GM12892 (cell line): Measurements from ENCODE around the gene ARHGAP24.

ENCODE experiments used
- DNase-seq: peaks from one replicate; pipeline ENCODE4 v3.0.0; 2011; ENCODE audit not compliant: insufficient read length
- FAIRE-seq: peaks from 2 replicates; lab custom pipeline; 2011; peaks lifted over from hg19 to GRCh38; lab: Jason Lieb, UNC
- POLR2A ChIP-seq: IDR thresholded peaks from 2 replicates; pipeline ENCODE4 v1.6.1; 2011; ENCODE audit warnings: low read depth, low read length, control low read depth
- POLR2AphosphoS5 ChIP-seq: IDR thresholded peaks from 2 replicates; pipeline ENCODE4 v1.6.1; 2011; ENCODE audit warnings: low read depth, low read length, control low read depth
- TAF1 ChIP-seq: IDR thresholded peaks from 2 replicates; pipeline ENCODE4 v1.6.1; 2011; ENCODE audit warnings: low read depth, mild to moderate bottlenecking, control low read depth, low read length, borderline replicate concordance

ARHGAP24 gene

DNA sequence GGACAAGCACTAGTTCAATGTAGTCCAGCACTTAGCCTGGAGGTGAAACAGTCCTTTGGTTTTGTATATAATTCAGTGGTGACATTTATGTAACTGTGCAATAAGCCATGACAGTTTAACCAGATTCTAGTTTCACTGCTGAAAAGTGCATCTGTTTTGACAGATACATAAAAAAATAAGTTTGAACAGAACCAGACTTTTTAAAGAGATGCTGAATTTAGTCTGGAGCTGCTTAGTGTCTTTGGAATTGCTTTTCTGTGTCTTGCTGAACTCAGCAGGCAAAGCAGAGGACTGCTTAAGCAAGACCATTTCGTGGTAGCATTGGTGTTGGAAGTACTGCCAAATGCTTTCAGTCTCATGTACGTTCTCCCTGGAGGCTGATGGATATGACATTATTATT, 491.4 kb downstream of the ARHGAP24 start:
- no peak for DNase-seq
- TF ChIP-seq POLR2A = no peak
- TF ChIP-seq TAF1 = no peak
- no peak for TF ChIP-seq POLR2AphosphoS5
- no peak for FAIRE-seq

DNA sequence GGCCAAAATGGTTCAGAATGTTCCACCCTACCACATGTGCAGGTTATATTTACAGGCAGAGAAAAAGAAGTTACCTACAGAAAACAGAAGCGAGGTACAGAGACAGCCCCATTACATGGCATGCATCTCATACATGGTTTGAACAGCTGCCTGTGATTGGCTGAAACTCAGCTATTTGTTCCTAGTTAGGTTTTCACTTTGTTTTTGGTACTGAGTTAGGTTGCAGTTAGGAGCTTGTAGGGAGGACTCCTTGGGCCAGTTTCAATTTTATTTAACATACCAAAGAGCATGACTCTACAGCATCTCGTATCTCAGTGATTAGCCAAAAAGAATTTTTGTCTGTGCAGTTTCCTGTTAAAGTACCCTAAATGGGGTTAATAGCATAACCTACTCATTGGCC, 492.9 kb downstream of the ARHGAP24 start:
- TF ChIP-seq POLR2A (no peak), POLR2AphosphoS5 (no peak), TAF1 (no peak)
- FAIRE-seq (no peak), DNase-seq (no peak)

DNA sequence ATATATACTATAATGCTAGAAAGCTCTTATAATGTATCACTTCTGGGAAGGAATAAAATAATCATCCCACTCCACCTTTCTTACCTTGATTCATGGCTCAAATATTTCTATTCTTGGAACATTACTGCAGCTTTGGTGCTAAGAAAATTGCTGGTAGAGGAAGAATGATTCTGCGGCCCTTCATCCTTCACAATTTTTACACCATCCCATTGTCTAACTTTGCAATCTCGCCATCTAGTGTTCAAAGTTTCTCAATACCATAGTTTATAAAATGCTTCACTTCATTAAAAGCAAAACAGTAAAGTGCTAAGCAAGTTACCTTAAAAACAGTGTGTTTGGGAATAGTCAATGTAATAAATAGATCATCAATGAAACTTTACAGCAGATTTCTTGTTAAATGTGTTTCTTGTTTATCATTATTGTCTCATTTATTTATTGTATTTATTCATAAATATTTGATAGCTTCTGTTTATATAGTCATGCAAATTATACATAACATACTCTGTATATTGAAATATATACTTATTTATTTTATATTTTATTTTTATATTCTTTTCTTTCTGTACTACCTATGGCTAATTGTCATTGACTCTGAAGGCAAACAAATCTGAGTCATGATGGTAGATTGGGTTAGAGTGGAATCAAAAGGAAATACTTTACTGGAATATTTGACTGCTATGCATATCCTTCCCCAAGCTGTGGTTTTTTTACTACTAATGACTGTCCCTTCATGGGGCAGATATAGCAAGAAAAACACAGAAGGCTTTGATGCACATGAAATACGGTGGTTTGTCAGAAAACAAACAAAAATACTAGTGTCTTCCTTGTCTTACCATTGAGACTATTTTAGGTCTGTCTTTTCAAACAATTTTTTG, 494.2 kb downstream of the ARHGAP24 start:
- DNase-seq = no peak
- TF ChIP-seq POLR2A (no peak), TAF1 (no peak), POLR2AphosphoS5 (no peak)
- no peak for FAIRE-seq

GRCh38 chr4:85970535-85970934, 495.6 kb downstream of the ARHGAP24 start:
- TF ChIP-seq TAF1 (no peak), POLR2A (no peak), POLR2AphosphoS5 (no peak)
- DNase-seq = no peak
- FAIRE-seq = no peak

- DNase-seq (no peak), FAIRE-seq (no peak)
- TF ChIP-seq TAF1 (no peak), POLR2A (no peak), POLR2AphosphoS5 (no peak)
Observed at GRCh38 chr4:85979276-85979675, 504.3 kb downstream of the ARHGAP24 start.

DNA sequence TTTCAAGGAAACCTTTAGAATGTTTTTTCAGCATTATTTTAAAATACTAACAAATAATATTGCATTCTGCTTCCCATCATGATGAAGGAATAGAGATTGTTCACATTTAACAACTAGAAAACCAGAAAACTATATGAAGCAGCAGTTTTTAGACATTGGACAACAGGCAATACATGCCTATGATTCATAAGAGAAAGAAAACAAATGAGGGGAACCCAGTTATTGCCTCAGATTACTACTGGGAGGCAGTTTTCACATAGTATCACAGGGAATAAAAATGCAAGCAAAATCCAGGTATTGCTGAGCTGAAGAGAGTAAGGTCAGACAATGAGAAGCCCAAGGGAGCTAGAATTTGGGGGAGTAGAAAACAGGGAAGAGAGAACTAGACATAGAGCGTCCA, 511.3 kb downstream of the ARHGAP24 start:
- FAIRE-seq (no peak), DNase-seq (no peak)
- TF ChIP-seq POLR2AphosphoS5 (no peak), TAF1 (no peak), POLR2A (no peak)

DNA sequence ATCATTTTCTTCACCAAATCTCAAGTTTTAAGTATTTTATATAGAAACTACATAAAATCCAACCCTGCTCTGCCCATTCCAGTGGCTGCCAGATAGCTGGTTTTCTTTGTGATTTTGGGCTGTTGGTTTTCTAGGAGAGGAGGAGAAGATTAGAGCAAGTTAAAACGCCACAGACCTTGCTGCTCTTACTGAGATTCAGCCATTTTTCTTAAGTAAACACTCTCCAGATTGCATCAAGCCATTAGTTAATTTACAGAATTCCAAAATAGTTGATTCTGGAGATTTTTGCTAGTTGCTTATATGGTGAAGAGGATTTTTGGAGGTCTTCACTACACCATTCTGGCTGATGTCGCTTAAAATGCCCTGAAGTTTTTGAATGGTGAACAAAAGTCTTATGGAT, 518.7 kb downstream of the ARHGAP24 start:
- TF ChIP-seq POLR2AphosphoS5 (no peak), POLR2A (no peak), TAF1 (no peak)
- FAIRE-seq = no peak
- no peak for DNase-seq

- no peak for DNase-seq
- FAIRE-seq = no peak
- TF ChIP-seq TAF1 = no peak
- no peak for TF ChIP-seq POLR2AphosphoS5
- TF ChIP-seq POLR2A = no peak
Observed at GRCh38 chr4:85994576-85994975, 519.6 kb downstream of the ARHGAP24 start.

DNA sequence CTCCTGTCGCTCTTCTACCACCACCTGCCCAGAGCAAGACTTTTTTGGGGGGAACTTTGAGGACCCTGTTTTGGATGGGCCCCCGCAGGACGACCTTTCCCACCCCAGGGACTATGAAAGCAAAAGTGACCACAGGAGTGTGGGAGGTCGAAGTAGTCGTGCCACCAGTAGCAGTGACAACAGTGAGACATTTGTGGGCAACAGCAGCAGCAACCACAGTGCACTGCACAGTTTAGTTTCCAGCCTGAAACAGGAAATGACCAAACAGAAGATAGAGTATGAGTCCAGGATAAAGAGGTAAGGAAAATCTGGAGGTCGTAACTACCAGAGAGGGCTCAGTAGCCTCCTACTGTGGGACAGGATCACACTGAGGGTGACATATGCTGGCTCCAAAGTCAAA, 520.4 kb downstream of the ARHGAP24 start:
- TF ChIP-seq POLR2AphosphoS5 = no peak
- TF ChIP-seq POLR2A = no peak
- no peak for TF ChIP-seq TAF1
- DNase-seq = no peak
- no peak for FAIRE-seq

DNA sequence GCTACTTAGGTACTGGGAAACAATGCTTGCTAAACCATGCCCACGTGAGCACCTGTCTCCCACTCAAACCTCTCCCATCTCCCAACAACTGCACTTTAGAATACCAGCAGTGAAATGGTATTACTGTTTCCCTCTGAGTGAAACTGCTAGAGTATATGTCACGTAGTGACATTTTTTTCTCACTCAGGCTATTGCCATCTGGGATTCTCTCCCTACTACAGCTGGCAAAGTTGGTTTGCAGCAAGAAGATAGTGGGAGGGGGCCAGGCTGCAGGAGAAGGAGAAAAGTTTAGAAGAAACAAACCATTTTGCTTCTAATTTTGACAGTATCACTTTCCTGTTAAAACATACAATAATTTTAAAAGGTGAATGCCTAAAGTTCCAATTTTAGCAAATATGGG, 526.6 kb downstream of the ARHGAP24 start:
- DNase-seq = no peak
- FAIRE-seq = no peak
- TF ChIP-seq POLR2AphosphoS5 = no peak
- TF ChIP-seq POLR2A = no peak
- no peak for TF ChIP-seq TAF1

GRCh38 chr4:86004030-86004429, 529.1 kb downstream of the ARHGAP24 start:
- no peak for DNase-seq
- no peak for TF ChIP-seq TAF1
- TF ChIP-seq POLR2A = no peak
- TF ChIP-seq POLR2AphosphoS5 = no peak
- FAIRE-seq = no peak

DNA sequence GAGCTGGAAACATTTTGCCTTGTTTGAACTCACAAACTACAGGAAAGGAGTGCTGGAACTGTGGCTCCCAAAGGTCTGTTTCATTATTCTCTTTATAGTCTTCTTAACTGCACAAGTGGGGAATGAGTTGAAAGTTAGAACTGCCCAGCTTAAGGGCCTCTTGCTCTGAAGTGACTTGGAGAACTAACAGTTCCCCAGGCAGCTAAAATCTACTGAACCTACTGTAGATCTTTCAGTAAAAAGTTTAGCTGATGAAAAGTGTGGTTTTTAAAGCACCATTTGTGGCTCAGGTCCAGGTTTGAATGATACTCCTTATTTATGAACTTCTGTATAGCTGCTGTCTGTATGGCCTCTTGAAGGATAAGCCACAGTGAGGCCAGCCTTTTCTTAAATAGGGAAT, 531.1 kb downstream of the ARHGAP24 start:
- no peak for FAIRE-seq
- no peak for TF ChIP-seq POLR2AphosphoS5
- no peak for DNase-seq

- no peak for DNase-seq
- no peak for TF ChIP-seq TAF1
- TF ChIP-seq POLR2AphosphoS5 = no peak
- no peak for TF ChIP-seq POLR2A
- FAIRE-seq = no peak
Observed at GRCh38 chr4:86007042-86007441, 532.1 kb downstream of the ARHGAP24 start.
